HepG2 (cell line): ENCODE data around the gene MYL12B. TPM values are rescaled to one million over a fixed set of nuclear protein-coding genes. Genes with fewer than 3 reads are reported as not detected.
A peak's percentile ranks its signal among the peaks of the same experiment; 100 is the strongest.

Experiments used
- CHCHD3 ChIP-seq: sonication (generic); formaldehyde crosslinking; IDR thresholded peaks from 2 replicates; pipeline ENCODE4 v1.8.0; 2022; ENCODE audit warnings: mild to moderate bottlenecking, missing genetic modification reagents, moderate library complexity
- KMT2B ChIP-seq: IDR thresholded peaks from 2 replicates; pipeline ENCODE4 v1.6.1; 2016; ENCODE audit warnings: missing genetic modification reagents, missing compliant biosample characterization
- NFE2L1 ChIP-seq: sonication (generic); formaldehyde crosslinking; IDR thresholded peaks from 2 replicates; pipeline ENCODE4 v1.4.0; 2020; ENCODE audit warnings: missing genetic modification reagents, mild to moderate bottlenecking, borderline replicate concordance
- NFRKB ChIP-seq: fragments of 450-650 bp; IDR thresholded peaks from 2 replicates; pipeline ENCODE4 v1.6.1; 2017
- RBM39 ChIP-seq: fragments of 200-400 bp; formaldehyde crosslinking; IDR thresholded peaks from one replicate; pipeline ENCODE4 v1.6.1; 2018; ENCODE audit warnings: antibody characterized with exemption, mild to moderate bottlenecking, low read depth, low read length; ENCODE audit not compliant: poor library complexity, severe bottlenecking
- TP53 ChIP-seq: sonication (generic); formaldehyde crosslinking; conservative IDR thresholded peaks from 2 replicates; pipeline ENCODE4 v1.4.0; 2020; ENCODE audit warnings: missing genetic modification reagents
- ZFP1 ChIP-seq: IDR thresholded peaks from 2 replicates; pipeline ENCODE4 v1.6.1; 2016
- ZNF317 ChIP-seq: sonication (generic); formaldehyde crosslinking; IDR thresholded peaks from 2 replicates; pipeline ENCODE4 v1.5.0; 2020; ENCODE audit warnings: mild to moderate bottlenecking, missing genetic modification reagents
- ZNF558 ChIP-seq: sonication (generic); formaldehyde crosslinking; IDR thresholded peaks from 2 replicates; pipeline ENCODE4 v1.9.0; 2022; ENCODE audit warnings: mild to moderate bottlenecking, missing genetic modification reagents, borderline replicate concordance
- ZNF709 ChIP-seq: sonication (generic); formaldehyde crosslinking; IDR thresholded peaks from 2 replicates; pipeline ENCODE4 v1.5.0; 2020; ENCODE audit warnings: mild to moderate bottlenecking, missing genetic modification reagents
- ZNF776 ChIP-seq: sonication (generic); formaldehyde crosslinking; IDR thresholded peaks from 2 replicates; pipeline ENCODE4 v1.4.0; 2020; ENCODE audit warnings: mild to moderate bottlenecking, missing genetic modification reagents
- polyA plus RNA-seq, 8 experiments: library from polyadenylated mRNA; depleted of rRNA in 3 of 8; stranded (reverse) in 7 of 8; unstranded in 1 of 8; fragments of >200 nt; fragmentation: Illumina TruSeq in 4 of 8; extraction: Trizol in 4 of 8; gene quantifications; 2 replicates each; pipeline versions ENCODE4 v1.2.1 to v1.2.3, GENCODE V29; 2011 to 2016; ENCODE audit warnings: low read depth in 4 of 8, missing spikeins in 1 of 8, mixed read lengths in 1 of 8; ENCODE audit not compliant: insufficient read depth in 1 of 8
- total RNA-seq, 5 experiments: library from RNA; depleted of rRNA; stranded (reverse); fragments of >200 nt; fragmentation: Illumina TruSeq; extraction: Trizol; gene quantifications; 2 replicates each; pipeline ENCODE4 v1.2.3, GENCODE V29; 2016; ENCODE audit warnings: low read depth in 1 of 5
- TF ChIP-seq, protein P1 (sequence below): sonication (generic); formaldehyde crosslinking; IDR thresholded peaks from 2 replicates; pipeline ENCODE4 v1.5.1; 2020; ENCODE audit warnings: missing genetic modification reagents, mild to moderate bottlenecking, borderline replicate concordance
- TF ChIP-seq, protein P2 (sequence below): sonication (generic); formaldehyde crosslinking; IDR thresholded peaks from 2 replicates; pipeline ENCODE4 v1.5.0; 2020; ENCODE audit warnings: missing genetic modification reagents
- TF ChIP-seq, protein P3 (sequence below): sonication (generic); formaldehyde crosslinking; IDR thresholded peaks from 2 replicates; pipeline ENCODE4 v1.4.0; 2020; ENCODE audit warnings: mild to moderate bottlenecking, missing genetic modification reagents
- TF ChIP-seq, protein P4 (sequence below): sonication (generic); formaldehyde crosslinking; conservative IDR thresholded peaks from 2 replicates; pipeline ENCODE4 v1.8.0; 2022; ENCODE audit warnings: missing genetic modification reagents
- TF ChIP-seq, protein P5 (sequence below): sonication (generic); formaldehyde crosslinking; IDR thresholded peaks from 2 replicates; pipeline ENCODE4 v1.4.0; 2020; ENCODE audit warnings: missing genetic modification reagents
- TF ChIP-seq, protein P6 (sequence below): sonication (generic); formaldehyde crosslinking; IDR thresholded peaks from 2 replicates; pipeline ENCODE4 v1.9.0; 2021; ENCODE audit warnings: missing genetic modification reagents, borderline replicate concordance

MYL12B gene
- total and polyA plus RNA-seq, 2 of the 13 experiments (the other 11 are each of a cell fraction or from before 2014, with no cell fraction given), result 265 to 340 TPM

DNA sequence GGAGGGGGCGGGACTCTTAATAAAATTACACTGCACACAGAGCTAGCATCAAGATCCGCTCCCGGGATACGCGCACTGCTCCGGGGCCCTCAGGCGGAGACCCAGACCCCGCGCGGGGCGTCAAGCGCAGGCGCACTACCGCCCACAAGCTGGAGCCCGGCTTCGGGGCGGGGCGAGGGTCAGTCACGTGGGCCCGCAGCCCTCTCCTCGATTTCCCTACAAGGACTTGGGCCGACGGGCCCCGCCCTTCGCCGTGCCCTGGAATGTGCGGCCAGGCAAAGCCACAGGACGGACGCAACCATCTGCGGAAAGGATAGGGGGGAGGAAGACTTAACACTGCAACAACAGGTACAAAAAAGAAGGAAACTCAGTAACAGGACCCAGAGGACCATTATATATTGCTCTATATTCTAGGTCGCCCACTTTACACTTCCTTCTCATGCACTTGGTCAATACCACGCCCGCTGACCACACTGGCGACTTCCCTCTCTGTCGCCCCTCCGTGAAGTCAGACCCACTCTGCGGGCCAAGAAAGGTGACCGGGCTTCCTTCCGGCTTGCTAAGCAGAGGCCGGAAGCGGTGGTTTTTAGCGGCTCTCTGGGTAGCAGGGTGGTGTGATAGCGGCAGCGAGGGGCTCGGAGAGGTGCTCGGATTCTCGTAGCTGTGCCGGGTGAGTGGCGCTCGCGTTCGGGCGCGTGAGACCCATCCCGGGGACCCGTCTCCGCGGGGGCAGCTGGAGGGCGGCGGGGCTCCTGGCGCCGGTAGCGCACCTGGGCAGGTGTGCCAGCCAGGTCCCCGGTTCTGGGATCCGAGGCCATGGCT lies 14.5 kb upstream of the MYL12B start, which contains the start of gene MYL12A (continued):
- TF ChIP-seq ZNF558 (peak; percentile 74; the same call in 1 of the 2 replicates), ZNF317 (CRISPR knock-in tag) (peak; percentile 73), TP53 (CRISPR knock-in tag) (no peak), ZFP1 (CRISPR knock-in tag) (peak; percentile 43; the same call in 1 of the 2 replicates), RBM39 (peak; percentile 98), NFRKB (no peak), ZNF709 (CRISPR knock-in tag) (no peak; the same call in 1 of the 2 replicates), CHCHD3 (CRISPR knock-in tag) (no peak), KMT2B (CRISPR knock-in tag) (0 out of 2 replicates have a peak, but pooled peaks have one; percentile 54), NFE2L1 (CRISPR knock-in tag) (no peak), ZNF776 (0 out of 2 replicates have a peak, but pooled peaks have one; percentile 35)
- TF ChIP-seq, protein P1, sequence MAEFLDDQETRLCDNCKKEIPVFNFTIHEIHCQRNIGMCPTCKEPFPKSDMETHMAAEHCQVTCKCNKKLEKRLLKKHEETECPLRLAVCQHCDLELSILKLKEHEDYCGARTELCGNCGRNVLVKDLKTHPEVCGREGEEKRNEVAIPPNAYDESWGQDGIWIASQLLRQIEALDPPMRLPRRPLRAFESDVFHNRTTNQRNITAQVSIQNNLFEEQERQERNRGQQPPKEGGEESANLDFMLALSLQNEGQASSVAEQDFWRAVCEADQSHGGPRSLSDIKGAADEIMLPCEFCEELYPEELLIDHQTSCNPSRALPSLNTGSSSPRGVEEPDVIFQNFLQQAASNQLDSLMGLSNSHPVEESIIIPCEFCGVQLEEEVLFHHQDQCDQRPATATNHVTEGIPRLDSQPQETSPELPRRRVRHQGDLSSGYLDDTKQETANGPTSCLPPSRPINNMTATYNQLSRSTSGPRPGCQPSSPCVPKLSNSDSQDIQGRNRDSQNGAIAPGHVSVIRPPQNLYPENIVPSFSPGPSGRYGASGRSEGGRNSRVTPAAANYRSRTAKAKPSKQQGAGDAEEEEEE (CRISPR knock-in tag), result no peak
- TF ChIP-seq, protein P2, sequence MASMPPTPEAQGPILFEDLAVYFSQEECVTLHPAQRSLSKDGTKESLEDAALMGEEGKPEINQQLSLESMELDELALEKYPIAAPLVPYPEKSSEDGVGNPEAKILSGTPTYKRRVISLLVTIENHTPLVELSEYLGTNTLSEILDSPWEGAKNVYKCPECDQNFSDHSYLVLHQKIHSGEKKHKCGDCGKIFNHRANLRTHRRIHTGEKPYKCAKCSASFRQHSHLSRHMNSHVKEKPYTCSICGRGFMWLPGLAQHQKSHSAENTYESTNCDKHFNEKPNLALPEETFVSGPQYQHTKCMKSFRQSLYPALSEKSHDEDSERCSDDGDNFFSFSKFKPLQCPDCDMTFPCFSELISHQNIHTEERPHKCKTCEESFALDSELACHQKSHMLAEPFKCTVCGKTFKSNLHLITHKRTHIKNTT (CRISPR knock-in tag), result no peak
- TF ChIP-seq, protein P3, sequence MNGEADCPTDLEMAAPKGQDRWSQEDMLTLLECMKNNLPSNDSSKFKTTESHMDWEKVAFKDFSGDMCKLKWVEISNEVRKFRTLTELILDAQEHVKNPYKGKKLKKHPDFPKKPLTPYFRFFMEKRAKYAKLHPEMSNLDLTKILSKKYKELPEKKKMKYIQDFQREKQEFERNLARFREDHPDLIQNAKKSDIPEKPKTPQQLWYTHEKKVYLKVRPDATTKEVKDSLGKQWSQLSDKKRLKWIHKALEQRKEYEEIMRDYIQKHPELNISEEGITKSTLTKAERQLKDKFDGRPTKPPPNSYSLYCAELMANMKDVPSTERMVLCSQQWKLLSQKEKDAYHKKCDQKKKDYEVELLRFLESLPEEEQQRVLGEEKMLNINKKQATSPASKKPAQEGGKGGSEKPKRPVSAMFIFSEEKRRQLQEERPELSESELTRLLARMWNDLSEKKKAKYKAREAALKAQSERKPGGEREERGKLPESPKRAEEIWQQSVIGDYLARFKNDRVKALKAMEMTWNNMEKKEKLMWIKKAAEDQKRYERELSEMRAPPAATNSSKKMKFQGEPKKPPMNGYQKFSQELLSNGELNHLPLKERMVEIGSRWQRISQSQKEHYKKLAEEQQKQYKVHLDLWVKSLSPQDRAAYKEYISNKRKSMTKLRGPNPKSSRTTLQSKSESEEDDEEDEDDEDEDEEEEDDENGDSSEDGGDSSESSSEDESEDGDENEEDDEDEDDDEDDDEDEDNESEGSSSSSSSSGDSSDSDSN (CRISPR knock-in tag), result peak; percentile 87
- TF ChIP-seq, protein P4, sequence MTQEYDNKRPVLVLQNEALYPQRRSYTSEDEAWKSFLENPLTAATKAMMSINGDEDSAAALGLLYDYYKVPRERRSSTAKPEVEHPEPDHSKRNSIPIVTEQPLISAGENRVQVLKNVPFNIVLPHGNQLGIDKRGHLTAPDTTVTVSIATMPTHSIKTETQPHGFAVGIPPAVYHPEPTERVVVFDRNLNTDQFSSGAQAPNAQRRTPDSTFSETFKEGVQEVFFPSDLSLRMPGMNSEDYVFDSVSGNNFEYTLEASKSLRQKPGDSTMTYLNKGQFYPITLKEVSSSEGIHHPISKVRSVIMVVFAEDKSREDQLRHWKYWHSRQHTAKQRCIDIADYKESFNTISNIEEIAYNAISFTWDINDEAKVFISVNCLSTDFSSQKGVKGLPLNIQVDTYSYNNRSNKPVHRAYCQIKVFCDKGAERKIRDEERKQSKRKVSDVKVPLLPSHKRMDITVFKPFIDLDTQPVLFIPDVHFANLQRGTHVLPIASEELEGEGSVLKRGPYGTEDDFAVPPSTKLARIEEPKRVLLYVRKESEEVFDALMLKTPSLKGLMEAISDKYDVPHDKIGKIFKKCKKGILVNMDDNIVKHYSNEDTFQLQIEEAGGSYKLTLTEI (CRISPR knock-in tag), result no peak
- TF ChIP-seq, protein P5, sequence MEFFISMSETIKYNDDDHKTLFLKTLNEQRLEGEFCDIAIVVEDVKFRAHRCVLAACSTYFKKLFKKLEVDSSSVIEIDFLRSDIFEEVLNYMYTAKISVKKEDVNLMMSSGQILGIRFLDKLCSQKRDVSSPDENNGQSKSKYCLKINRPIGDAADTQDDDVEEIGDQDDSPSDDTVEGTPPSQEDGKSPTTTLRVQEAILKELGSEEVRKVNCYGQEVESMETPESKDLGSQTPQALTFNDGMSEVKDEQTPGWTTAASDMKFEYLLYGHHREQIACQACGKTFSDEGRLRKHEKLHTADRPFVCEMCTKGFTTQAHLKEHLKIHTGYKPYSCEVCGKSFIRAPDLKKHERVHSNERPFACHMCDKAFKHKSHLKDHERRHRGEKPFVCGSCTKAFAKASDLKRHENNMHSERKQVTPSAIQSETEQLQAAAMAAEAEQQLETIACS (CRISPR knock-in tag), result no peak
- TF ChIP-seq, protein P6, sequence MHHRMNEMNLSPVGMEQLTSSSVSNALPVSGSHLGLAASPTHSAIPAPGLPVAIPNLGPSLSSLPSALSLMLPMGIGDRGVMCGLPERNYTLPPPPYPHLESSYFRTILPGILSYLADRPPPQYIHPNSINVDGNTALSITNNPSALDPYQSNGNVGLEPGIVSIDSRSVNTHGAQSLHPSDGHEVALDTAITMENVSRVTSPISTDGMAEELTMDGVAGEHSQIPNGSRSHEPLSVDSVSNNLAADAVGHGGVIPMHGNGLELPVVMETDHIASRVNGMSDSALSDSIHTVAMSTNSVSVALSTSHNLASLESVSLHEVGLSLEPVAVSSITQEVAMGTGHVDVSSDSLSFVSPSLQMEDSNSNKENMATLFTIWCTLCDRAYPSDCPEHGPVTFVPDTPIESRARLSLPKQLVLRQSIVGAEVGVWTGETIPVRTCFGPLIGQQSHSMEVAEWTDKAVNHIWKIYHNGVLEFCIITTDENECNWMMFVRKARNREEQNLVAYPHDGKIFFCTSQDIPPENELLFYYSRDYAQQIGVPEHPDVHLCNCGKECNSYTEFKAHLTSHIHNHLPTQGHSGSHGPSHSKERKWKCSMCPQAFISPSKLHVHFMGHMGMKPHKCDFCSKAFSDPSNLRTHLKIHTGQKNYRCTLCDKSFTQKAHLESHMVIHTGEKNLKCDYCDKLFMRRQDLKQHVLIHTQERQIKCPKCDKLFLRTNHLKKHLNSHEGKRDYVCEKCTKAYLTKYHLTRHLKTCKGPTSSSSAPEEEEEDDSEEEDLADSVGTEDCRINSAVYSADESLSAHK (CRISPR knock-in tag), result no peak
